Testis (tissue), 2 donors: ENCODE data around the gene PIP5K1B.

ENCODE experiments used
- POLR2A ChIP-seq: fragments of 450-650 bp; IDR thresholded peaks from one replicate; pipeline ENCODE4 v1.6.1; 2017; ENCODE audit warnings: antibody characterized with exemption, mild to moderate bottlenecking, moderate library complexity
- TF ChIP-seq, protein P1 (sequence below), 3 experiments: fragments of 450-650 bp in 2 of 3; fragments of 200-600 bp in 1 of 3; sonication (generic) in 1 of 3; IDR thresholded peaks; one replicate each; pipeline ENCODE4 v1.5.1; 2016 to 2019; ENCODE audit warnings: antibody characterized with exemption in 3 of 3, mild to moderate bottlenecking in 2 of 3, moderate library complexity in 1 of 3

DNA sequence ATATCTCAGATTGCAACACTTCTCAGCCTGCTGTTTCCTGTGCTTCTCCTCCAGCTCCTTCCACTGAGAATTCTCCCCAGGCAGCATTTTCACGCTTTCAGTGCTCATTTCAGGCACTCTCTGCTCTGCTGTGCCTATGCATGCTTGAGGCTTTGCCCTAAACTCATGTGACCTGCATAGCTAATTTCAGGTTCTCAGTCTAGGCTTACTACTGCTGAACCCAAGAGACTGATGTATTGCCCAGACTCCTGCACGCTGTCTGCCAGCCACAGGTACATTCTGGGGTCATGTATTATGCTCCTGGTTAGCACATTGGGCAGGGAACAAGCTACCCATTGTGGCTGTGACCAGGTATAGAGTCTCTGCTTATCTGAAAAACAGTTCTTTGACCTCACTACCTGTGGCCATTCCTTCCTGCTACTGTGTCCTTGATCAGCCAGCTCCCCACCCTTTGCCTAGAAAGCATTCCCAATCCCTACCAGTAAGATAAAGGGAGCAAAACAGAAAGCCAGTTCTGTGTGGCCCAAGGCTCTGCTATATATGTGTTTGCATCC is 34.7 kb downstream of the PIP5K1B start:
- TF ChIP-seq, protein P1, sequence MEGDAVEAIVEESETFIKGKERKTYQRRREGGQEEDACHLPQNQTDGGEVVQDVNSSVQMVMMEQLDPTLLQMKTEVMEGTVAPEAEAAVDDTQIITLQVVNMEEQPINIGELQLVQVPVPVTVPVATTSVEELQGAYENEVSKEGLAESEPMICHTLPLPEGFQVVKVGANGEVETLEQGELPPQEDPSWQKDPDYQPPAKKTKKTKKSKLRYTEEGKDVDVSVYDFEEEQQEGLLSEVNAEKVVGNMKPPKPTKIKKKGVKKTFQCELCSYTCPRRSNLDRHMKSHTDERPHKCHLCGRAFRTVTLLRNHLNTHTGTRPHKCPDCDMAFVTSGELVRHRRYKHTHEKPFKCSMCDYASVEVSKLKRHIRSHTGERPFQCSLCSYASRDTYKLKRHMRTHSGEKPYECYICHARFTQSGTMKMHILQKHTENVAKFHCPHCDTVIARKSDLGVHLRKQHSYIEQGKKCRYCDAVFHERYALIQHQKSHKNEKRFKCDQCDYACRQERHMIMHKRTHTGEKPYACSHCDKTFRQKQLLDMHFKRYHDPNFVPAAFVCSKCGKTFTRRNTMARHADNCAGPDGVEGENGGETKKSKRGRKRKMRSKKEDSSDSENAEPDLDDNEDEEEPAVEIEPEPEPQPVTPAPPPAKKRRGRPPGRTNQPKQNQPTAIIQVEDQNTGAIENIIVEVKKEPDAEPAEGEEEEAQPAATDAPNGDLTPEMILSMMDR (IDR thresholded peaks at IDR 0.05): no peak
- TF ChIP-seq POLR2A: no peak
